T-helper 1 cell treated with Interleukin-12 subunit alpha and Interleukin-12 subunit beta and Interleukin-4 antibody, amounts not matched to agents 30 μg/mL and 1 μg/mL, for 36 hours (primary cell): ENCODE results near the gene LUZP4.
"Not testable (repeated sequence)": the region's sequence is repeated elsewhere in the genome, so short reads cannot be mapped to it uniquely, and the experiment has no call there.

Source experiments
- H3K27ac Mint-ChIP-seq: one replicate; pipeline ENCODE4 v1.8.0; 2021; ENCODE audit warnings: mild to moderate bottlenecking, mixed read lengths
- H3K27me3 Mint-ChIP-seq: one replicate; pipeline ENCODE4 v1.8.0; 2021; ENCODE audit warnings: low read depth, mixed read lengths
- H3K36me3 Mint-ChIP-seq: one replicate; pipeline ENCODE4 v1.8.0; 2021; ENCODE audit warnings: low read depth, mixed read lengths
- H3K4me1 Mint-ChIP-seq: one replicate; pipeline ENCODE4 v1.8.0; 2021; ENCODE audit warnings: low read depth, mixed read lengths
- H3K4me3 Mint-ChIP-seq: one replicate; pipeline ENCODE4 v1.8.0; 2021; ENCODE audit warnings: mild to moderate bottlenecking, moderate library complexity, mixed read lengths
- H3K9me3 Mint-ChIP-seq: one replicate; pipeline ENCODE4 v1.8.0; 2021; ENCODE audit warnings: mixed read lengths

Gene LUZP4

DNA sequence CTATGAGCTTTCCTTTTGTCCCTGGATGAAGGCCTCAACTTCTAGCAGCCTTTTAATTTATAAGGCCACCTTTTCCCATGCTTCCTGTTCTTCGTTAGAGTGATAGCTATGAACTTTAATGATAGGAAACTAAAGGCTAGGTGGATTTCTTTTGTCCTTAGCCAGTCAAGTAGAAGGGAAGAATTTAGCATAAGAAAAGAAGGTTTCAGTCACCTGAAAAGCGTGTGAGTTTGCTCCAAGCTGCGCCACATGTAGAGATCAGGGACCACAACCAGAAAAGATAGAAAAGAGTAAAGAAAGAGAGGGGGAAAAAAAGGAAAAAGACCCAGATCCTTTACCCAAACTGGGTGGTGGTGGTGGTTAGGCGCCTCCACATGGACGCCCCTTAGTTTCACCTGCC lies 28.6 kb downstream of the LUZP4 start:
- Mint-ChIP-seq H3K9me3 (no peaks in the 10 kb centered on the region), H3K4me3 (no peak overlapping the region), H3K27ac (no peak overlapping the region), H3K36me3 (no peaks in the 10 kb centered on the region), H3K27me3 (no peaks in the 10 kb centered on the region), H3K4me1 (no peaks in the 10 kb centered on the region)

- H3K4me3 Mint-ChIP-seq = no peak overlapping the region
- no peaks in the 10 kb centered on the region for H3K36me3 Mint-ChIP-seq
- H3K4me1 Mint-ChIP-seq = no peaks in the 10 kb centered on the region
- H3K27me3 Mint-ChIP-seq = no peaks in the 10 kb centered on the region
- no peaks in the 10 kb centered on the region for H3K9me3 Mint-ChIP-seq
- no peak overlapping the region for H3K27ac Mint-ChIP-seq
These were observed 32.9 kb downstream of the LUZP4 start for GRCh38 chrX:115322375-115322774.

DNA sequence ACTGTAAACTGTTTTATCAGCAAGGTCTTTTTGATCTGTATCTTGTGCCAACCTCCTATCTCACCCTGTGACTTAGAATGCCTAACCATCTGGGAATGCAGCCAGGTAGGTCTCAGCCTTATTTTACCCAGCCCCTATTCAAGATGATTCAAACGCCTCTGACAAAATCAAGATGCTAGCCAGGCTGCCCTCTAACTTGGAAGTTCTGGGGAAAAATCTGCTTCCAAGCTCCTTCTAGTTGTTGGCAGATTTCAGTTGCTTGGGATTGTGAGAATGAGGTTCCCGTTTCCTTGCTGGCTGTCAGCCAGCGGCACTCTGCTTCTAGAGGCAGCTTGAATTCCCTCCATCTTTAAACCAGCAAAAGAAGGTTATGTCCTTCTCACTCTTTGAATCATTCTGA lies 34.7 kb downstream of the LUZP4 start:
- Mint-ChIP-seq H3K4me1 (no peaks in the 10 kb centered on the region), H3K4me3 (no peak overlapping the region), H3K9me3 (no peaks in the 10 kb centered on the region), H3K27ac (no peak overlapping the region), H3K27me3 (no peaks in the 10 kb centered on the region), H3K36me3 (no peaks in the 10 kb centered on the region)

GRCh38 chrX:115329282-115329681 lies 39.8 kb downstream of the LUZP4 start:
- not testable (repeated sequence) for H3K36me3 Mint-ChIP-seq, H3K27ac Mint-ChIP-seq, H3K27me3 Mint-ChIP-seq, H3K9me3 Mint-ChIP-seq, H3K4me1 Mint-ChIP-seq, H3K4me3 Mint-ChIP-seq

DNA sequence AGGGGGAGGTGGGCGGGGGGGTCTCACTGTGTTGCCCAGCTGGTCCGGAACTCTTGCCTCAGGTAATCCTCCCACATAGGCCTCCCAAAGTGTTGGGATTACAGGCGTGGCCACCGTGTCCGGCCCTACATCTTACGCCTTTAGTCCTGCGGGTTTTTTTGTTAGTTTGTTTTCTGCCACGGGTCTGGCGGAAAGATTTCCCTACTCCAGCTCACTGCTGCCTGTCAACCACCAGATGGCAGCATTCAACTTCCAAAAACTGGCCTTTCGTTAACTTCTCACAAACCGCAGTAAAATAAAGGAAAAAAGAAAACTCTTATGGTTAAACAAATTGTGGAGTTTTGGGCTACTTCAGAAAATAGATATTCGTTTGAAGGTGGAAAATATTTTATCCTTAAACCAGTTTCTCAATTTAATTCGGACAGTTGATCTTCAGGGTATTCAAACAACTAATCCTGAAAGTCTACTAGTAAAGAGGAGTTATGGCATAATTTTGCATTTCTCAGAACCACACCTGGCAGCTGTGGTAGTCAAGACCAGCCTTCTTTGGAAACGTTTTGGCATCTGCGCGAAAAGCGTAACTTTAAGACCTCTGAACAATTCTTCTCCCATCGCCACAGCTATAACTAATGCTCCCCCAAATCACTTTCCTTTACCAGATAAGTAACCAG lies 41.1 kb downstream of the LUZP4 start:
- Mint-ChIP-seq H3K4me1 (no peaks in the 10 kb centered on the region), H3K4me3 (no peak overlapping the region), H3K27me3 (no peaks in the 10 kb centered on the region), H3K27ac (no peak overlapping the region), H3K36me3 (no peaks in the 10 kb centered on the region), H3K9me3 (no peaks in the 10 kb centered on the region)

DNA sequence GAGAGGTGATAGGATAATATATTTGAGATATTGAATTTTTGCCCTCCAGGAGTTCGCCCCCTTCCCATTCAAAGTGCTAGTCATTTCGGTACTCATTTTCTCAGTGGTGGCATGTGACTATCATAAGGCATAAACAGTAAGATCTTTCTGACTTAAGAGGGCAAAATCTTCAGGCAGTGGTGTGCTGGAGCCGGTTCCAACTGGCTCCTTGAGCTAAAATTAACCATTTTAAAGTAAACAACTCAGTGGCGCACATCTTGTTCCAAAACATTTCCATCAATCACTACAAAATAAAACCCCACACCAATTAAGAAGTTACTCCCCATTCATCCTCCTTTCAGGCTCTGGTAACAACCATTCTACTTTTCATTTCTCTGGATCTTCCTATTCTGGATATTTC lies 43.3 kb downstream of the LUZP4 start:
- no peak overlapping the region for H3K27ac Mint-ChIP-seq

DNA sequence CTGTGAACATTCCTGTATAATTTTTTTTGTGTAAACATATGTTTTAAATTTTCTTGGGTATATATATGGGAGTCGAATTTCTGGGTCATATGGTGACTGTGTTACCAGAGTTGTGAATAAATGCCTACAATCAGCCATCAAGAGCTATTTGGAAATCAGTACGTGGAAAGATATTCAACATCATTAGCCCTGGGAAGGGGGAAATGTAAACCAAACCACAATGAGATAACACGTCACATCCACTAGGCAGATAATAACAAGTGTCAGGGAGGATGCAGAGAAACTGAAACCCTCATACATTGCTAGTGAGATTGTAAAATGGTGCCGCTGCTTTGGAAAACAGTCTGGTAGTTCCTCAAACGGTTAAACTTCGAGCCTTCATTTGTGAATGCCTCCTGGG lies 43.9 kb downstream of the LUZP4 start:
- no peak overlapping the region for H3K27ac Mint-ChIP-seq
- no peak overlapping the region for H3K4me3 Mint-ChIP-seq
- H3K4me1 Mint-ChIP-seq = no peaks in the 10 kb centered on the region
- H3K27me3 Mint-ChIP-seq = no peaks in the 10 kb centered on the region
- H3K36me3 Mint-ChIP-seq = no peaks in the 10 kb centered on the region
- no peaks in the 10 kb centered on the region for H3K9me3 Mint-ChIP-seq

More for the DNA sequence above, 43.3 kb downstream of the LUZP4 start:
- Mint-ChIP-seq H3K27me3 (no peaks in the 10 kb centered on the region), H3K4me3 (no peak overlapping the region), H3K36me3 (no peaks in the 10 kb centered on the region), H3K9me3 (no peaks in the 10 kb centered on the region), H3K4me1 (no peaks in the 10 kb centered on the region)

DNA sequence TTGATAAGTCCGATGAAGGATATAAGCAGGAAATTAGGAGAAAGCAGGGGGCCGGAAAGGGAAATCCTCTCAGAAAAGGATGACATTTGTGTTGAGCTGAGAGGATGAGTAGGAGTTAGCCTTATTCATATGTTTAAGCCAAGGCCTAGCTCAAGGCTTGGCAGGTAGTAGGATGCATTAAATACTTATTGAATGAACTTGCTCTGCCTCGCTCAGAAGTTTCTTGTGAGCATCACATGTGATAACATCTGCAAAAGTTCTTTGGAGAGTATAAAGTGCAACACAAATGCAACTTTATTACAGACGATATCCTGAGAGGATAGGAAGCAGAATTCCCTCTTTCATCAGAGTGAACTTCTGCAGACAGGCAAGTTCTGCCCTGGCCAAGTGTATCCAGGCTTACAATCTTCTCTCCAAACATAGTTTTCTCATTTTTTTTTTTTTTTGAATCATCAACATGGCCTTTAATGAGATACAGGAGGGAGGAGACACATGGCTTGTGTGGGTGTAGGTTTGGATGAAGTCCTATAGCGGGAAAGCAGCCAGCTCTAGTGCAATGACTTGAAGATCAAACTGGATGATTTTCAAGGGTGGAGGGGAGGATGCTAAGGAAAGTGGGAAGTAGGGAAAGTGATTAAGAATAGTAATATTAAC lies 48.1 kb downstream of the LUZP4 start:
- H3K27me3 Mint-ChIP-seq = no peaks in the 10 kb centered on the region
- no peak overlapping the region for H3K4me3 Mint-ChIP-seq
- no peak overlapping the region for H3K27ac Mint-ChIP-seq
- no peaks in the 10 kb centered on the region for H3K4me1 Mint-ChIP-seq
- H3K36me3 Mint-ChIP-seq = no peaks in the 10 kb centered on the region
- H3K9me3 Mint-ChIP-seq = no peaks in the 10 kb centered on the region

GRCh38 chrX:115339441-115340025 lies 50.0 kb downstream of the LUZP4 start:
- Mint-ChIP-seq H3K9me3 (no peaks in the 10 kb centered on the region), H3K27me3 (no peaks in the 10 kb centered on the region), H3K27ac (no peak overlapping the region), H3K36me3 (no peaks in the 10 kb centered on the region), H3K4me3 (no peak overlapping the region), H3K4me1 (no peaks in the 10 kb centered on the region)

- H3K36me3 Mint-ChIP-seq = no peaks in the 10 kb centered on the region
- H3K9me3 Mint-ChIP-seq = no peaks in the 10 kb centered on the region
- H3K27me3 Mint-ChIP-seq = no peaks in the 10 kb centered on the region
- no peak overlapping the region for H3K27ac Mint-ChIP-seq
- no peak overlapping the region for H3K4me3 Mint-ChIP-seq
- no peaks in the 10 kb centered on the region for H3K4me1 Mint-ChIP-seq
These were observed 51.9 kb downstream of the LUZP4 start for GRCh38 chrX:115341421-115341820.

DNA sequence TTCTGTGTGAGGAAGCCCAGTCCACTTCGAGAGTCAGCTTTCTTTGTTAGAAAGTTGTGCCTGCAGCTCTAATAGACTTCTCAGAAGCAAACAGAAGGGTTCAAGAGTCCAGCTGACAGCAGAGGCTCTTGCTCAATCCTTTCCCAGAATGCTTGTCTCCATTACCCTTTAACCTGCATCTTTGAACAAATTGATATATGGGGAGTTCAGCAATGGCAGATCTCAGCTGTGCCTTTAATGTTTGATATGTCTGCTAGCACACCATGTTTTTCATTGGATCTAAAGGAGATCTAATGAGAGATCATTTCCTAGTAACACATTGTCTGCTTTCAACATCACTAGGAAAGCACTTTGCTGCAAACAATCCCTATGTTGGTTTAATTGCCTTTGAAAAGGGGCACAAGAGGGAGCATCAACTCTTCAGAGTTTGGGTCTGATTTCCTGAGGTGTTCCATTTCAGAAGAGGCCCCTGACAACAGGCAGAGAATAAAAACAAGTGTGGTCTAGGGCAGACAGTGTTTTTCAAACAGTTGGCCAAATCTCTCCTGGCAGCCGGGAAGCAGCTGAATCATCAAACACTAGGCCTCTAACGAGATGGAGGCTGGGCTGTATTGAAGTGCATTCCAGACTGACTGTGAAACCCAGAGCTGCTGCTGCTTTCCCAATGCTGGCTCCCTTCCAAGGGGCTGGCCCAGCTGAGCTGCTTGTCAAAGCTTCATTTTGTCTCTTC lies 55.5 kb downstream of the LUZP4 start:
- no peaks in the 10 kb centered on the region for H3K4me1 Mint-ChIP-seq
- no peaks in the 10 kb centered on the region for H3K36me3 Mint-ChIP-seq
- no peaks in the 10 kb centered on the region for H3K27me3 Mint-ChIP-seq
- no peak overlapping the region for H3K4me3 Mint-ChIP-seq
- no peak overlapping the region for H3K27ac Mint-ChIP-seq
- no peaks in the 10 kb centered on the region for H3K9me3 Mint-ChIP-seq

GRCh38 chrX:115345615-115346014 lies 56.1 kb downstream of the LUZP4 start:
- Mint-ChIP-seq H3K27me3 (no peaks in the 10 kb centered on the region), H3K9me3 (no peaks in the 10 kb centered on the region), H3K4me1 (no peaks in the 10 kb centered on the region), H3K27ac (no peak overlapping the region), H3K36me3 (no peaks in the 10 kb centered on the region), H3K4me3 (no peak overlapping the region)

DNA sequence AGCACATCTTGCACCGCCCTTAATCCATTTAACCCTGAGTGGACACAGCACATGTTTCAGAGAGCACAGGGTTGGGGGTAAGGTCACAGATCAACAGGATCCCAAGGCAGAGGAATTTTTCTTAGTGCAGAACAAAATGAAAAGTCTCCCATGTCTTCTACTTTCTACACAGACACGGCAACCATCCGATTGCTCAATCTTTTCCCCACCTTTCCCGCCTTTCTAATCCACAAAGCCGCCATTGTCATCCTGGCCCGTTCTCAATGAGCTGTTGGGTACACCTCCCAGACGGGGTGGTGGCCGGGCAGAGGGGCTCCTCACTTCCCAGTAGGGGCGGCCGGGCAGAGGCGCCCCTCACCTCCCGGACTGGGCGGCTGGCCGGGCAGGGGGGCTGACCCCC lies 57.2 kb downstream of the LUZP4 start:
- not testable (repeated sequence) for H3K4me1 Mint-ChIP-seq, H3K9me3 Mint-ChIP-seq, H3K4me3 Mint-ChIP-seq, H3K27ac Mint-ChIP-seq, H3K36me3 Mint-ChIP-seq, H3K27me3 Mint-ChIP-seq

GRCh38 chrX:115348446-115349225 lies 59.1 kb downstream of the LUZP4 start:
- Mint-ChIP-seq H3K4me1 (no peaks in the 10 kb centered on the region), H3K27me3 (no peaks in the 10 kb centered on the region), H3K4me3 (no peak overlapping the region), H3K36me3 (no peaks in the 10 kb centered on the region), H3K27ac (no peak overlapping the region), H3K9me3 (no peaks in the 10 kb centered on the region)
